SK-N-SH treated with all-trans-retinoic acid at 6 μM for 48 hours (cell line): Measurements from ENCODE around the gene PDE6A.

Experiments used
- OSR1 ChIP-seq: fragments of 250-450 bp; sonication (Bioruptor Pico); IDR thresholded peaks from 2 replicates; pipeline ENCODE4 v1.8.0; 2022; ENCODE audit warnings: moderate library complexity, mild to moderate bottlenecking, inconsistent platforms
- ZFP3 ChIP-seq: fragments of 250-450 bp; sonication (Bioruptor Pico); IDR thresholded peaks from 2 replicates; pipeline ENCODE4 v1.5.0; 2020; ENCODE audit warnings: mild to moderate bottlenecking, moderate library complexity

GRCh38 chr5:149975409-149975808, 30.8 kb upstream of the PDE6A start:
- TF ChIP-seq OSR1 (no peak), ZFP3 (no peak)
